Smooth muscle cell of the brain vasculature (primary cell): ENCODE results near the gene MRPL46.
"Not testable (repeated sequence)": the region's sequence is repeated elsewhere in the genome, so short reads cannot be mapped to it uniquely, and the experiment has no call there.

Source experiments
- DNase-seq: peaks from one replicate; pipeline ENCODE4 v3.0.0-alpha.2; 2012; ENCODE audit warnings: low read depth, low spot score

The MRPL46 gene

DNA sequence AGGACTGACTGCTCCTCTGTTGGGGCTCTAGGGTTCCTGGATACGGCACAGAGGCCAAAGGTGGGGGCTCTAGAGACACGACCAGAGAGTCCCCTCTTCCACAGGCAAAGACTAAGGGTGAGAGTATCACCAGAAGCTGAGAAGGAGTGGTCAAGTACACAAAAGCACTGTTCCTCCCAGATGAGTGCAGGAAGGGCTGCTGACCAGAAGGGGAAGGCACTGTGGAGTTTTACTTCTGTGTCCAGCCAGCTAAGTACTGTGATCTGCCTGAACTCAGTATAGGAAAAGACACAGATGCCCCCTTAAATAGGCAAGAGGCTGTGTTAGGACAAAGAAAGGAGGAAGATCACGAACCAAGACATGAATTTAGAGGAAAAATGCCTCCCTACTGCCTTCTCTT is 12.0 kb upstream of the MRPL46 start:
- DNase-seq, result no peak

DNA sequence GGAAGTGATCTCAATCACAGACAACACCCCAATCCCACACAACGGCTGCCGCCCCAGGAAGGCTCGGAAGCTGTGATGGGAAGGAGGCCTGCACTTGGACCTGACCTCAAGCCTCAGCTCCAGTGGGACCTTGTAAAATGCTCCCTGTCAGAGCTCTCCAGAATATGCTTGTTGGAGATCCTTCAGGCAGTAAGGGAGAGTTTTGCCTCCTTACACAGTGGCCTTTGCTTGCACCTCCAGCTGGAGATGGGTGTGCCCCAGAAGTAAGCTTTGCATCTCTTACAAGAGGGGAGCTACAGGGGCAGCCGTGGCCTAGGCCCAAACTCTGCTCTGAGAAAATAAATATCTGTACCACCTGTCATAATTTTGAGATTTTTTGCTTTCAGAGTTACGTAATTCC is 10.7 kb upstream of the MRPL46 start:
- DNase-seq, result no peak

GRCh38 chr15:88477126-88477525 is 9.9 kb upstream of the MRPL46 start:
- DNase-seq, result no peak

DNA sequence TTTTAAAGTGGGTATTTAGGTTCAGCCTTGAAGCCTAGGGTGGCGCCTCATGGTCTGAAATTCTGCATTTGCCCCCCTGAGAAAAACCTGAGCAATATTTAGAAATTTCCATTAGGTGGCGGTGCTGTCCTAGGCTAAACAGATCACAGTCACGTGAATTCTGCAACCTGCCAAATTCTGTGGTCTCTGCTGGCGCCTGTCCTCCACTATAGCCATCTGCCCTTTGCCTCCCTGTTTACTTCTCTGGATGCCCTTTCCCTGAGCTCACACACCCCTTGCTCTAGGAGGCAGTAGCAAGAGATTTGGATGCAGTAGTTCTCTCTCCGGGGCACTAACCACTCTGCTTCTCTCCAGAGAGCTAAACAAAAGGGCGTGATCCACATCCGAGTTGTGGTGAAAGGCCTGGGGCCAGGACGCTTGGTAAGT is 9.5 kb upstream of the MRPL46 start:
- no peak for DNase-seq

- not testable (repeated sequence) for DNase-seq
These were observed 6.6 kb upstream of the MRPL46 start for GRCh38 chr15:88473661-88474293.

GRCh38 chr15:88472225-88472624 is 5.0 kb upstream of the MRPL46 start:
- DNase-seq, result no peak

DNA sequence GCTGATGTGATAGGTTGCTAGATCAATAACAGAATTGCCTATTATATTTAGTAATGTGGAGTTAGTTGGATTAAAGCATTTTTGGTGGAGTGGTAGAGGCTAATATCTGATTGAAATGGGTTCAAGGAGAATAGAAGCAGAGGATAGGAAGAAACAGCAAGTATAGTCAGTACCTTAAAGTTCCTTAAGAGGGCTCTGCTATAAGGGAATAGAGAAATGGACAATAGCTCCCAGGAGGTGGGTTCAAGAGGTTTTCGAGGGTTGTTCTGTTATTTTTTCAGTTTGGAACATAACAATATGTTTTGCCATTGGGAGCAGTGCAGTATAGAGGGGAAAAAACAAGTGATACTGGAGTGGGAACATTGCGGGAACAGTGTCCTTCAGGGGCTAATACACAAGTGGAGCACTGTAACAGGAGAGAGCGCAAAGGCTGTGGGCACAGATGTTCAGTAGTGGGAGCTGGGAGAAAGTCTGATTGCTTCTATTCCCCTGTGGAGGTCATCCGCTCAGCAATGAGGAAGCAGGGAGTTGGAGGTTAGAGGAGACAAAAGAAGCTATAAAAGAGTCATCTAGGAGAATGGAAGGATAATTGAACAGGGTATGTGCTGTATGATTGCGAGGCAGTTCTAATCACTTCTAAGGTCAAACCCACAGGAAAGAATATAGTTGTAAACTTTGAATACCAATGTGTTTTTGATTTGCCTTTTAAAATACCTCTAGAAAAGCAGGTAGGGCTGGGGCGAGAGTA is 3.6 kb upstream of the MRPL46 start:
- no peak for DNase-seq

DNA sequence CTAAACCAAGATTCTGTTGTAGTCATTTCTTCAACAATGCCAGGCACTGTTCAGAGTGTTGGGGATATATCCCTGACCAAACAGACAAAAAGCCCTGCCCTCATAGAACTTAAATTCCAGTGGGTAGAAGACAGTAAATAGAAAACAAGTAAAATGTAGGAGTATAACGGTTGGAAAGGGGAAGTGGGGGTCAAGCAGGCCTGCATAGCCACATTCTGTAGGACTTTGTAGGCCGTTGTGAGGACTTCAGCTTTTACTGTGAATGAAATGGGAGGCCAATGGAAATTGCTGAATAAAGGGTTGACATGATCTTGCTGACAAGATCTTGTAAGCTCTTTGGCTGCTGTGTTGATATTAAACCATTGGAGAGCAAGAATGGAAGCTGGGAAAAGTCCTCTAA is 2.1 kb upstream of the MRPL46 start:
- DNase-seq, result no peak

- DNase-seq, result not testable (repeated sequence)
These were observed 1.5 kb upstream of the MRPL46 start for GRCh38 chr15:88468721-88469120.

DNA sequence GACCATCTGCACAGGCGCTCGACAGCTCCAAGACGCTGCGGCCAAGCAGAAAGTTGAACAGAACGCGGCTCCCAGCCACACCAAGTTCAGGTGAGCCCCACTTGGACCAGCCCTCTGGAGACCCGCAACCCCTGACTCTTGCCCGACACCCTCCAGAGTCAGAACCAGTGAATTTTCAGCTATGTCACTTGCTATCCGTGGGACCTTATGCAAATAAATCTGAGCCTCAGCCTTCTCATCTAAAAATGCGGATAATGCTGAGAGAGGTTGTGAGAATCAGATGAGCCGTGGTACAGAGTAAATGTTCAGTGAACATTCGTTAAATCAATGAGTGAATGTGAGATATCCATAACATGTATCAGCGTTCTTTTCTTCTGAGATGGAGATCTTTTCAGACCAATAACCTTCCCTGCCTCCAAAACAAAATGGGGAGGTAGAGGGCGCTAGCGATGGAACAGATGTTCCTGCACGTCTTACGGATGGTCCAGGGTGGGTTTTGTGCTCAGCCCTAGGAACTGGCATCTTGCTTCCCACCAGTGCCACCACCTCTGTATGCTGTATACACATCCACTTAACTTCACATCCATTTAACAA is 844 bp upstream of the MRPL46 start:
- DNase-seq, result no peak

GRCh38 chr15:88465633-88466224 is 1.5 kb downstream of the MRPL46 start:
- DNase-seq, result no peak

DNA sequence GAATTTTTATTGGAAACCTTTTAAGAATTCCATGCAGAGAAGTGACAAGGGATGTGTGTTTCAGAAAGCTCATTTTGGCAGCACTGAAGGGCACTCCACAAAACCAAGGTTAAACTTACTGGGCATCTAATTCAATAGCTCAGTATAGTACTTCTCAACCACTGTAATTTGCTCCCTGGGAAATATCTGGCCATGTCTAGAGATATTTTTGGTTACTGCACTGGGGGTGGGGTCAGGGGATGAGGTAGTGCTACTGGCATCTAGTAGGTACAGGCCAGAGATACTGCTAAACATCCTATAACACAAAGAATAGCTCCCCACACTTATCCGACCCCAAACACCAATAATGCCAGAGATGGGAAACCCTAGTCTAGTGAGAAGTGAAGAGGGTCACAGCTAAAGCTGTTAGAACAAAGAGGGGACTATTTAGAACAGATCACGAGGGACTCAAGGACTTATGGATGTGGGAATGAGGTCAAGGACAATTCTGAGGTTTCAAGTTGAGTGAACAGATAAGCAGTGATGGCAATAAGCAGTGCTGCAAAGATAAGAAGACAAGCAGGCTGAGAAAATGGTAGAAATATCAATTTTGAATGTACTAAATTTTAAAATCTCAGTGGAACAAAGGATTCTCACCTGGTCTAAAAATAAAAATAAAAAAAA is 3.2 kb downstream of the MRPL46 start:
- no peak for DNase-seq

DNA sequence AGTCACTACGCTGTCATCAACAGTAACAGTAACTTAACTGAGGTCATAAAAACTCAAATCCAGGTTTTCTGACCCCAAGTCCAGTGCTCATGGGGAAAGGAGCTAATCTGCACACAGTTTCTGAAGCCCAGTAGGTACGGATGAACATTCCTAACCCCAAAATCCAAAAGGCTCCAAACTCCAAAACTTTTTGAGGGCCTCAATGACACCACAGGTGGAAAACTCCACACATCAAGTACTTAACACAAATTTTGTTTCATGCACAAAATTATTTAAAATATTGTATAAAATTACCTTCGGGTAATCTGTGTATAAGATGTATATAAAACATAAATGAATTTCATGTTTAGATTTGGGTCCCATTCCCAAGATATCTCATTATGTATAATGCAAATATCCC is 10.5 kb downstream of the MRPL46 start:
- no peak for DNase-seq

DNA sequence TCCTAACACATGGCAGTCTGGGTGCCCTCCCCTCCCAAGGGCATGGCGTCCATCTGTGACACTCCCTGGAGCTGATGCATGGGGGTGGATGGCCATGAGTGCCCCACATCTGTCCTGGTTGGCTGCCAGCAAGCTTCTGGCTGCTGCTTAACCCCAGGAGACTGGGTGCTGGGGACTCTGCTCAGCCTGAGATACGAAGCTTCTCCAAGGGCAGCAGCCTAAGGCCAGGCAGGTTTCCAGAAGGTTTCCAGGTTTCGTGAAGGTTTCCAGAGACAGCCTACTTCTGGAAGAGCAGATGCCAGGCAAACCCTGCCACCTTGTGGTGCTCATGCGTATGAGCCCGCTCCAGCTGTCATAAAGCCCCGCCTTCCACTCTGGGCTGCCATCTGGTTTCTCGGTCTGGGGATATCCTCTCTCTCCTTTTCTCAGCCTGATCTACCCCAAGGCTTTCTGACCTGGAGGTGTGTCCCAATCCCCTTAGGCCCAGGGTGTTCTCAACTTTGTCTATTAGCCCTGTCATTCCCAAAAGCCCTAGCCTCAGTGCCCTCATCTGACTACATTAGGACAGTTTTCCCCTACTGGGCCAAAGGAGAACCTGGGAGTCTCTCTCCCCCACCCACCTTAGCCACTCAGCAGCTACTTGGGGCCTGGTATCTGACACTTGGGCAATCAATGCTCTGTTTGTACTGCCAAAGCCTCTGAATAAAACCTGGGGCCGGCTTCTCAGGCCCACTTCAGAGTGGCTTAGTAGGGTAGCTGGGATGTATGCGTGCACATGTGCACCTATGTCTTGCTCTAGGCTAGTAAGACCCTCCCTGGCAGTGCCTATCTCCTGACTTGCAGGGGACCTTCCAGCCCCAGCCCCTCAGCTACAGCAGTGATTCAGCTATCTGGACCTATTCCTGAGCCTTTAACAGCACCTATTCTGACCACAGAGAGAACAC is 12.0 kb downstream of the MRPL46 start:
- DNase-seq, result no peak

DNA sequence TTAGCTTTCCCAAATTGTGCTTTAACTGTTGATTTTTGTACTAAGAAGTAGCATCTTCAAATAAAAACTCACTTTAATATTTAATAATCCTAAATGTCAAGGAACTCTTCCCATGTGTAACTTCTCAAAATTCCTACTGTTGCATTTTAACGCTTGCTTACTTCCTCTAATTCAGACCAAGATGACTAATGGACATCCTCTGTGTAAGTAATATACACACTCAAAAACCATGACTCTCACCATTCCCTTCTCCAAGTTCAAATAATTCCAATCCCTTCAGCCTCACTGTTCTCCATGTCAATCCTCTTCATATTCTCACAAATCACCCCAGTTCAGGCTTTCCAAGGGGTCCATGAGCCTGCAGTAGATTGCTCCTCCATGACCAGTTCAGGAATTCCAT is 13.0 kb downstream of the MRPL46 start:
- no peak for DNase-seq

GRCh38 chr15:88453651-88454050 is 13.5 kb downstream of the MRPL46 start:
- no peak for DNase-seq

GRCh38 chr15:88450125-88450798 is 16.9 kb downstream of the MRPL46 start:
- DNase-seq, result no peak

GRCh38 chr15:88449581-88449980 is 17.6 kb downstream of the MRPL46 start:
- DNase-seq, result no peak

- DNase-seq, result no peak
These were observed 18.2 kb downstream of the MRPL46 start for GRCh38 chr15:88448991-88449461.

GRCh38 chr15:88447741-88448140 is 19.4 kb downstream of the MRPL46 start:
- no peak for DNase-seq
